ENCODE measurements around the gene IGFBP3.

The IGFBP3 gene

DNA sequence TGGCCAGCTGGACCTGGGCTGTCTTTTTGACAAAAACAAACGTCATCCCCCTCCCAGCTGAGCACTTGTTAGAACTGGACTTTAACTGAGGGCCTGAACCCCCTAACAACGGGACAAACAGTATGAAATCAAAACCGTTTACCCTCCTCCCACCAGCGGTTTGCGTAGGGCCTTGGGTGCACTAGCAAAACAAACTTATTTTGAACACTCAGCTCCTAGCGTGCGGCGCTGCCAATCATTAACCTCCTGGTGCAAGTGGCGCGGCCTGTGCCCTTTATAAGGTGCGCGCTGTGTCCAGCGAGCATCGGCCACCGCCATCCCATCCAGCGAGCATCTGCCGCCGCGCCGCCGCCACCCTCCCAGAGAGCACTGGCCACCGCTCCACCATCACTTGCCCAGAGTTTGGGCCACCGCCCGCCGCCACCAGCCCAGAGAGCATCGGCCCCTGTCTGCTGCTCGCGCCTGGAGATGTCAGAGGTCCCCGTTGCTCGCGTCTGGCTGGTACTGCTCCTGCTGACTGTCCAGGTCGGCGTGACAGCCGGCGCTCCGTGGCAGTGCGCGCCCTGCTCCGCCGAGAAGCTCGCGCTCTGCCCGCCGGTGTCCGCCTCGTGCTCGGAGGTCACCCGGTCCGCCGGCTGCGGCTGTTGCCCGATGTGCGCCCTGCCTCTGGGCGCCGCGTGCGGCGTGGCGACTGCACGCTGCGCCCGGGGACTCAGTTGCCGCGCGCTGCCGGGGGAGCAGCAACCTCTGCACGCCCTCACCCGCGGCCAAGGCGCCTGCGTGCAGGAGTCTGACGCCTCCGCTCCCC lies 32.7 kb downstream of the IGFBP3 start, which contains the start of gene IGFBP1:
IGFBP1 (plus strand) TSS at position 304 of the 808 bp plus-strand sequence; CDS start at position 469, 165 bp downstream.
- no peak for DNase-seq (ENCODE audit: low spot score)
- TF ChIP-seq, protein P1, sequence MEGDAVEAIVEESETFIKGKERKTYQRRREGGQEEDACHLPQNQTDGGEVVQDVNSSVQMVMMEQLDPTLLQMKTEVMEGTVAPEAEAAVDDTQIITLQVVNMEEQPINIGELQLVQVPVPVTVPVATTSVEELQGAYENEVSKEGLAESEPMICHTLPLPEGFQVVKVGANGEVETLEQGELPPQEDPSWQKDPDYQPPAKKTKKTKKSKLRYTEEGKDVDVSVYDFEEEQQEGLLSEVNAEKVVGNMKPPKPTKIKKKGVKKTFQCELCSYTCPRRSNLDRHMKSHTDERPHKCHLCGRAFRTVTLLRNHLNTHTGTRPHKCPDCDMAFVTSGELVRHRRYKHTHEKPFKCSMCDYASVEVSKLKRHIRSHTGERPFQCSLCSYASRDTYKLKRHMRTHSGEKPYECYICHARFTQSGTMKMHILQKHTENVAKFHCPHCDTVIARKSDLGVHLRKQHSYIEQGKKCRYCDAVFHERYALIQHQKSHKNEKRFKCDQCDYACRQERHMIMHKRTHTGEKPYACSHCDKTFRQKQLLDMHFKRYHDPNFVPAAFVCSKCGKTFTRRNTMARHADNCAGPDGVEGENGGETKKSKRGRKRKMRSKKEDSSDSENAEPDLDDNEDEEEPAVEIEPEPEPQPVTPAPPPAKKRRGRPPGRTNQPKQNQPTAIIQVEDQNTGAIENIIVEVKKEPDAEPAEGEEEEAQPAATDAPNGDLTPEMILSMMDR (IDR thresholded peaks at IDR 0.05; ENCODE audit: extremely low read depth, insufficient read depth, missing control alignments): no peak
- in situ Hi-C loops (cut with MboI; ENCODE audit: low pct_unique_long_range_greater_than_20kb, low sequenced_read_pairs, unreplicated experiment): no loop called here

DNA sequence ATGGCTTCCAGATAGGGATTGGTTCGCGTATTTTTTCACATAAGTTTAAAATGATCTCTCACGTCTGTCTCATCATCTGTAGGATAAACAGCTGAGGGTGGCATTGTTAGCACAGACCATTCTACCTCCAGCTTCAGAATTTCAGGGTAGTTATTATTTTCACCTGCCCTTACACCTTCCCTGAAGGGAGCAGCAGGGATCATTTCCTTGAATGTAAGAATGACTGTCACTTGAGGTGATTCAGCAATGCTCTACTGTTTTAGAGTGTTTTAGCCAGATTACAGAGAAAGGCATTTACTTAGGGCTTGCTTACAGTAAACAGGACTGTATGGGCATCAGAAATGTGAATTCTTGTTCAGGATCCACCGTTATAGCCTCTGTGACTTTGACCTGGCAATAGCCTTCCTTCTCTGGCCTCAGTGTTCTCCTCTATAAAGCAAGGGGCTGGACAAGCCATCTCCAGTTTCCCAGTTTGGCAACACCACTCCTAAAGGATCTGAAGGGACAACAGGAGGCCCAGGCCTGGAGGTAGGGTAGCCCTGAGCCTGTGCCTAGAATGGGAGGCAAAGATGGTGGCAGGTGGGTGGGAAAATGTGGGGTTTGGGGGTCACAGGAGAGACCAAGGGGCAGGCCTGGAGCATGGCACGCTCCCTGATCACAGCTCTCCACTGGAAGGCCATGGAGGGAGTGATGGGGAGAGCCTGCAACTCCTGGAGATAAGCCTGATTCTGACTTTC lies 34.0 kb downstream of the IGFBP3 start:
- no peak for DNase-seq (ENCODE audit: low spot score)
- TF ChIP-seq, protein P1 (IDR thresholded peaks at IDR 0.05; ENCODE audit: extremely low read depth, insufficient read depth, missing control alignments): no peak

DNA sequence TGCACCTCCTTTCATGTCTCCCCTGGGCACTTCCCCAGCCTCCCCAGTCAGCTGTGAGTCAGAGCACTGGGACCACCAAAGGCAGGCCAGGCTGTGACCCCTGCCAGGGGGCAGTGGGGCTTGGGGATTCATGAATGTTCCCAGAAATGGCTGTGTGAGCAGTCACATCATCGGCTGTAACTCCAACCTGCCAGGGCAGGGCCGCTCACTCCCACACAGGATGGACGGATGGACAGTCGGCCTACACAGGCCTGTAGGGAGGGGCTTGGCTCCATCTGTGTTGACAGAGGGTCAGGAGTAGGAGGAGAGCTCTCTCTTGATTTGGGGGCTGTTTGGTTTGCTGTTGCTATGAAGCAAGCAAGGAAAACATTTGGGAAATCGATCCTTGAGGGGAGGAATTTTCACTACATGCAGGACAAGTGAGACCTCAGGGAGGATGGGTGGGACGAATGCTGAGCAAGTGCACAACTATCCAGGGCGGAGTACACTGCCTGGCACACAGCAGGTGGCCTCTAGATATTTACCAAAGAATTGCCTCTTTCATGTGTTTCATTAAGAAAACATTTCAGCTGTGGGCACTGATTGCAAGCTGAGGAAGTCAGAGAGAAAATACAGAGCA lies 35.7 kb downstream of the IGFBP3 start:
- DNase-seq (ENCODE audit: low spot score): no peak
- in situ Hi-C loops (cut with MboI; ENCODE audit: low pct_unique_long_range_greater_than_20kb, low sequenced_read_pairs, unreplicated experiment): no loop called here

More for the DNA sequence above, 34.0 kb downstream of the IGFBP3 start:
- in situ Hi-C loops (cut with MboI; ENCODE audit: low pct_unique_long_range_greater_than_20kb, low sequenced_read_pairs, unreplicated experiment): no loop called here

DNA sequence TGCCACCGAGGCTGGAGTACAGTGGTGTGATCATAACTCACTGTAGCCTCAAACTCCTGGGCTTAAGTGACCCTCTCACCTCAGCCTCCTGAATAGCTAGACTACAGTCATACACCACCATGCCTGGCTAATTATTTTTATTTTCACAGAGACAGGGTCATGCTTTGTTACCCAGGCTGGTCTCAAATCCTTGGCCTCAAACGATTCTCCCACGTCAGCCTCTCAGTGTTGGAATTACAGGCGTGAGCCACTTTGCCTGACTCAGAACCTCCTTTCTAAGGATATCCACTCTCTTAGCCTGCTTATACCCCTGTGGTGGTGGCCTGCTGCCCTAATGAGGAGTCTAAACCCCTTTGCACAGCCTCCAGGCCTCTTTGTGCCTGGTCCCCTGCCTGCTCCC lies 36.9 kb downstream of the IGFBP3 start:
- TF ChIP-seq, protein P1 (IDR thresholded peaks at IDR 0.05; ENCODE audit: extremely low read depth, insufficient read depth, missing control alignments): no peak
- in situ Hi-C loops (cut with MboI; ENCODE audit: low pct_unique_long_range_greater_than_20kb, low sequenced_read_pairs, unreplicated experiment): no loop called here
- DNase-seq (ENCODE audit: low spot score): no peak

More for the DNA sequence above, 35.7 kb downstream of the IGFBP3 start:
- TF ChIP-seq, protein P1 (IDR thresholded peaks at IDR 0.05; ENCODE audit: extremely low read depth, insufficient read depth, missing control alignments): no peak

DNA sequence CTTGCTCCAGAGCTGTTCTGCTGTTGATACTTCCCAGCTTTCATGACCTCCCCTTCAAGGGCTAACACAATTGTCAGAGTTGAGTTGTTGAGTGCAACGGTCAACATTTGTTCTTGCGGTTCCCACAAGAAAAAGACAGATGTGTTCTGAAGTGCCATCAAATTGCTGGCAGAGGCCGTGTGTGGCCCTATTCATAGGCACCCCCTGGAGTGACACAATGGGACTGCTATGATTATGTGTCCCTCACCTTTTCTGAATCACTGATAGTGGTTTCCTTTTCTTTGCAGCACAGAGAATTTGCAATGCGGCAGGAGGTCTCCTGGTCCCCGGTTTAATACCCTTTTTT lies 38.6 kb downstream of the IGFBP3 start:
- TF ChIP-seq, protein P1 (IDR thresholded peaks at IDR 0.05; ENCODE audit: extremely low read depth, insufficient read depth, missing control alignments): no peak
- DNase-seq (ENCODE audit: low spot score): no peak
- in situ Hi-C loops (cut with MboI; ENCODE audit: low pct_unique_long_range_greater_than_20kb, low sequenced_read_pairs, unreplicated experiment): no loop called here

DNA sequence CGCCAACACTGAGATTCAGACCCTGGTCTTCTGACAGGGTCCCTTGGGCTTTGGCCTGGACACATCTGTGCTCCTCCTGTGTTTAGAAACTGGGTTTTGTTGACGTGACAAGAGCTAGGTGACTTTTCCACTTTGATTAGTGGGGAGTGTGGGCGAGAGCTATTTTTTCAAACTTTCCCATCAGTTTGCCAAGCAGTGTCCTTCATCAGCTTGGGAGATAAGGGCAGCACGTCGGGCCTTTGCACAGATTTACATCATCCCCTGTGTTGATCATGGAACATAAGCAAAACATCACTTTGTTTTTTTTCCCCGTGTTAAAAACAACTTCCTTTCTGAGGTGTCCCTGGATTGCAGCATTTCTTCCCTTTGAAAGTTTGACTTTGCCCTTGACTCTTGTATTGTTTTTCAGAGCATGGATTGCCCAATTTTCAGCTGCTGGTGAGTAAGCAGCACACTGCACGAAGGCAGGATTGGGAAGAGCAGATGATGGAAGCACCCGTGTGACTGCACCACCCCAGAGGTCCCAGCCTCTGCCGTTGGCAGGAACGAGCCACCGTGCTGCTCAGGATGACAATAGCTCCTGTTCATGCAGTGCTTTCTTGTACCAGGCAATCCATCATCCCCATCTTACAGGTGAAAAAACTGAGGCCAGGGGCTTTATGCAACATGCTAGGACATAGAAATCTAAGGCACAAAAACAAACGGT lies 39.2 kb downstream of the IGFBP3 start:
- in situ Hi-C loops (cut with MboI; ENCODE audit: low pct_unique_long_range_greater_than_20kb, low sequenced_read_pairs, unreplicated experiment): no loop called here
- DNase-seq (ENCODE audit: low spot score): no peak
- TF ChIP-seq, protein P1 (IDR thresholded peaks at IDR 0.05; ENCODE audit: extremely low read depth, insufficient read depth, missing control alignments): no peak

Measured in GM13977 (cell line).